Peyer's patch (tissue), 4 donors: ENCODE data around the gene EXOSC6. TPM values are rescaled to one million over a fixed set of nuclear protein-coding genes. Genes with fewer than 3 reads are reported as not detected.
"Not testable (repeated sequence)": the region's sequence is repeated elsewhere in the genome, so short reads cannot be mapped to it uniquely, and the experiment has no call there.

Experiments used
- DNase-seq, 3 donors: peaks; one replicate each; pipeline ENCODE4 v3.0.0-alpha.2; 2017 to 2019
- H3K27ac ChIP-seq, 4 donors: fragments of 200-600 bp; sonication (generic); one replicate each; pipeline ENCODE4 v1.5.1; 2016 to 2019
- H3K27me3 ChIP-seq, 2 donors: fragments of 200-600 bp; sonication (generic); one replicate each; pipeline ENCODE4 v1.5.1; 2019
- H3K36me3 ChIP-seq, 3 donors: fragments of 200-600 bp; sonication (generic); one replicate each; pipeline ENCODE4 v1.5.1; 2016 to 2019
- H3K4me1 ChIP-seq, 4 donors: fragments of 200-600 bp; sonication (generic); one replicate each; pipeline ENCODE4 v1.5.1; 2016 to 2019
- H3K4me3 ChIP-seq, 4 donors: fragments of 200-600 bp; sonication (generic); 1 replicate in 3 of 4; 2 replicates in 1 of 4; pipeline ENCODE4 v1.5.1; 2016 to 2019; ENCODE audit warnings: mild to moderate bottlenecking in 1 of 4
- H3K9me3 ChIP-seq, 4 donors: fragments of 200-600 bp; sonication (generic); one replicate each; pipeline ENCODE4 v1.5.1; 2016 to 2019; ENCODE audit warnings: mild to moderate bottlenecking in 1 of 4
- POLR2A ChIP-seq, 2 donors: fragments of 450-650 bp; IDR thresholded peaks; one replicate each; pipeline ENCODE4 v1.5.1; 2017; ENCODE audit warnings: antibody characterized with exemption in 2 of 2, mild to moderate bottlenecking in 2 of 2, moderate library complexity in 2 of 2
- total RNA-seq, 4 donors: library from RNA; depleted of rRNA; stranded (reverse); fragments of >200 nt; gene quantifications; one replicate each; pipeline ENCODE4 v1.1.0, GENCODE V29; 2016
- TF ChIP-seq, protein P1 (sequence below), 6 experiments: fragments of 450-650 bp in 4 of 6; fragments of 200-600 bp in 2 of 6; sonication (generic) in 1 of 6; IDR thresholded peaks; one replicate each; pipeline ENCODE4 v1.5.1; 2017 to 2019; ENCODE audit warnings: antibody characterized with exemption in 6 of 6, mild to moderate bottlenecking in 3 of 6, moderate library complexity in 1 of 6

Gene EXOSC6
- total RNA-seq, 4 donors from 2014 or later, result 15.7 to 33.4 (median 20.9) TPM

GRCh38 chr16:70252355-70252988 lies 732 bp upstream of the EXOSC6 start:
- H3K27me3 ChIP-seq, result no peaks in the 10 kb centered on the region
- DNase-seq, result no peak
- H3K27ac ChIP-seq, result peak overlapping the region in 2 of 4 donors; percentile 93 to 96
- no peak overlapping the region for H3K4me3 ChIP-seq
- peaks cover 0 to 21% (median 9%) of the 10 kb centered on the region in 4 donors for H3K4me1 ChIP-seq
- TF ChIP-seq POLR2A (IDR thresholded peaks at IDR 0.05), result no peak
- TF ChIP-seq, protein P1, sequence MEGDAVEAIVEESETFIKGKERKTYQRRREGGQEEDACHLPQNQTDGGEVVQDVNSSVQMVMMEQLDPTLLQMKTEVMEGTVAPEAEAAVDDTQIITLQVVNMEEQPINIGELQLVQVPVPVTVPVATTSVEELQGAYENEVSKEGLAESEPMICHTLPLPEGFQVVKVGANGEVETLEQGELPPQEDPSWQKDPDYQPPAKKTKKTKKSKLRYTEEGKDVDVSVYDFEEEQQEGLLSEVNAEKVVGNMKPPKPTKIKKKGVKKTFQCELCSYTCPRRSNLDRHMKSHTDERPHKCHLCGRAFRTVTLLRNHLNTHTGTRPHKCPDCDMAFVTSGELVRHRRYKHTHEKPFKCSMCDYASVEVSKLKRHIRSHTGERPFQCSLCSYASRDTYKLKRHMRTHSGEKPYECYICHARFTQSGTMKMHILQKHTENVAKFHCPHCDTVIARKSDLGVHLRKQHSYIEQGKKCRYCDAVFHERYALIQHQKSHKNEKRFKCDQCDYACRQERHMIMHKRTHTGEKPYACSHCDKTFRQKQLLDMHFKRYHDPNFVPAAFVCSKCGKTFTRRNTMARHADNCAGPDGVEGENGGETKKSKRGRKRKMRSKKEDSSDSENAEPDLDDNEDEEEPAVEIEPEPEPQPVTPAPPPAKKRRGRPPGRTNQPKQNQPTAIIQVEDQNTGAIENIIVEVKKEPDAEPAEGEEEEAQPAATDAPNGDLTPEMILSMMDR (IDR thresholded peaks at IDR 0.05), result peak in 3 of 6 experiments; percentile 4 to 19 (median 5)
- peaks cover 0 to 47% (median 0%) of the 10 kb centered on the region in 3 donors for H3K36me3 ChIP-seq
- H3K9me3 ChIP-seq, result no peaks in the 10 kb centered on the region

DNA sequence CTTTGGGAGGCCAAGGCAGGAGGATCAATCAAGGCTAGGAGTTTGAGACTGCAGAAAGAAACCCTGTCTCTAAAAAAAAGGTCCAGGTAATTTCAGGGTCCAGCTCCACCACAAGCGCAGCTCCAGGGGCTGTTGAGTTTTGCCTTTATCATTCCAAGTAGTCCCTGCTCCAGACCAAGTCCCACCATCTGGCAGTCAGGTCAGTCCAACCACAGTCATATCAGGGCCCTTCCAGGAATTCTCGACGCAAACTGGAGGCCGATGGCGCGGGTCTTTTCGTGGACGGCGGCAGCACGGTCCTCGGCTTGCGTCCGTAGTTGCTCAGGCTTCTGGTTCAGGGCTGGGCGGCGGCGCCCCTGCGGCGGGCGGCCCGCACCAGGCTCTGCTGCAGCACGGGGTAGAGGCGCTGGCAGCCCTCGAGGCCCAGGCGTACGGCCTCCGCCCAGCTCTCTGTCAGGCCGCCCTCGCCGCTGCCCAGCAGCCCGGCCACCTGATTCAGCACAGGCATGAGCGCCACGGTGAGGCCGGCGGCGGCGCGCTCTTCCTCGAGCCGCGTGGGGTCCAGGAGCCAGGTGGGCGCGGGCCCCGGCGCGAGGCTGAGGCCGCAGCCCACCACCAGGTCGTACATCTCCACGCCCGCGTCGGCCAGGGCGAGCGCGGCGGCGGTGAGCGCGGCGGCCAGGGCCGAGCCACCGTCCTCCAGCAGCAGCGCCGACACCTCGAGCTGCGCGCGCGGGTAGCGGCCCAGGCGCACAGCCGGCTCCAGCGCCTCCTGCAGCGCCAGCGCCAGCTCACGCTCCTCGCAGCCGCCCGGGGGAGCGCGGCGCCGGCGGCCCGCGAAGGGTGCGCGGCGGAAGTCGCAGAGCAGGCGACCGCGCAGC lies 752 bp downstream of the EXOSC6 start:
- Histone ChIP-seq H3K27me3 (no peaks in the 10 kb centered on the region), H3K27ac (peak overlapping the region; percentile 71 to 96 (median 92)), H3K36me3 (peaks cover 0 to 32% (median 0%) of the 10 kb centered on the region in 3 donors), H3K4me1 (peaks cover 0 to 21% (median 9%) of the 10 kb centered on the region in 4 donors), H3K9me3 (no peaks in the 10 kb centered on the region), H3K4me3 (peak overlapping the region; percentile 78 to 84 (median 78))
- TF ChIP-seq, protein P1 (IDR thresholded peaks at IDR 0.05), result peak in 2 of 6 experiments; percentile 21 to 42
- no peak for TF ChIP-seq POLR2A (IDR thresholded peaks at IDR 0.05)
- peak; percentile 24 to 74 (median 60) for DNase-seq

GRCh38 chr16:70249697-70250096 lies 2.0 kb downstream of the EXOSC6 start:
- not testable (repeated sequence) for H3K9me3 ChIP-seq, DNase-seq, H3K27me3 ChIP-seq, H3K27ac ChIP-seq
- H3K4me1 ChIP-seq, result peaks cover 0 to 21% (median 9%) of the 10 kb centered on the region in 4 donors
- peaks cover 0 to 21% (median 0%) of the 10 kb centered on the region in 3 donors for H3K36me3 ChIP-seq
- peak overlapping the region in 1 of 4 donors; percentile 78 for H3K4me3 ChIP-seq

DNA sequence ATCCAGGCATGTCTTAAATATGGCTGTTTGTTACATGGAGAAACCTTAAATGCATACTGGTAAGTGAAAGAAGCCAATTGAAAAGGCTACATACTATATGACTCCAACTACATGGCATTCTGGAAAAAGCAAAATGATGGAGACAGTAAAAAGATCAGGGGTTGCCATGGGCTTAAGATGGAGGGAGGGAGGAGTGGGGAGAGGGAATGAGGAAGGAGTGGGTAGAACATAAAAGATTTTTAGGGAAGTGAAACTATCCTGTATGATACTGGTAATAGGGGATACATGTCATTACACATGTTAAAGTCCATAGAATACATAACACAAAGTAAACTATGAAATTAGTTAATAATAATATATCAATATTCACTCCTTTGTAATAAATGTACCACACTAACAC lies 13.0 kb downstream of the EXOSC6 start:
- H3K4me3 ChIP-seq, DNase-seq, H3K4me1 ChIP-seq, H3K27me3 ChIP-seq, H3K9me3 ChIP-seq, H3K27ac ChIP-seq: not testable (repeated sequence)
- peaks cover 0 to 16% (median 0%) of the 10 kb centered on the region in 3 donors for H3K36me3 ChIP-seq

DNA sequence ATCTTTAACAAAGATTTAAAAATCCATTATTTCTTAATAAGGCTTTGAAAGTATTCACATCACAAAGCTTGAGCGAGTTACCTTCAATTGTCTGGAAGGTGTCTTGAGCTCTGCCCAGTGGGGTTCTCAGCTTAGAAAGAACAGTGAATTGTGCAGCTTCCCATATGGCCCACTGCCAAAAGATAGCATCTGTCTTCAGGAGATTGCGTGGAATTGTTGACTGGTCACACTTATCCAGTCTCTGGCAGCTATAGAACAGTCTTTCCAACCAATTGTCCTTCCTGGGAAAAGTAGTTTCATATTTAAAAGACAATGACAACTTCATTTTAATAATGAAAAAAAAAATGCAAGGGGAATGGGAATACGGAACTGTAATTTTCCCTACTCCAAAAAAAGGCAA lies 19.9 kb downstream of the EXOSC6 start:
- not testable (repeated sequence) for H3K27ac ChIP-seq, H3K4me1 ChIP-seq, H3K9me3 ChIP-seq, DNase-seq, H3K4me3 ChIP-seq, H3K27me3 ChIP-seq
- peaks cover 0 to 43% (median 0%) of the 10 kb centered on the region in 3 donors for H3K36me3 ChIP-seq

- not testable (repeated sequence) for H3K9me3 ChIP-seq, H3K27ac ChIP-seq, H3K4me1 ChIP-seq, DNase-seq, H3K4me3 ChIP-seq, H3K27me3 ChIP-seq
- H3K36me3 ChIP-seq, result peaks cover 0 to 39% (median 0%) of the 10 kb centered on the region in 3 donors
These were observed 25.7 kb downstream of the EXOSC6 start for GRCh38 chr16:70226024-70226423.

DNA sequence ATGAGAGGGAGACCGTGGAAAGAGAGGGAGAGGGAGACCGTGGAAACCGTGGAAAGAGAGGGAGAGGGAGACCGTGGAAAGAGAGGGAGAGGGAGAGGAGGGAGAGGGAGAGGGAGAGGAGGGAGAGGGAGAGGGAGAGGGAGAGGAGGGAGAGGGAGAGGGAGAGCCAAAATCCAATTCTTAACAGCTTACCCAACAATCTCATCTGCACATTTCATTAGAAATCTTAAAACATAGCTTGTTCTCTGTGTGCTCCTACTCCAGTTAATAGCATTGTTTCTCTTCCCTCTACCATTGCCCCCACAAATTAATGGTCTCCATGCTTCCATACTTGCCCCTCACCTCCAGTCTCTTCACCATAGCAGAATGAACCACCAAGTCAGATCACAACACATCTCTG lies 26.3 kb downstream of the EXOSC6 start:
- H3K4me1 ChIP-seq, H3K9me3 ChIP-seq, H3K27ac ChIP-seq, DNase-seq, H3K4me3 ChIP-seq, H3K27me3 ChIP-seq: not testable (repeated sequence)
- peaks cover 0 to 39% (median 0%) of the 10 kb centered on the region in 3 donors for H3K36me3 ChIP-seq

DNA sequence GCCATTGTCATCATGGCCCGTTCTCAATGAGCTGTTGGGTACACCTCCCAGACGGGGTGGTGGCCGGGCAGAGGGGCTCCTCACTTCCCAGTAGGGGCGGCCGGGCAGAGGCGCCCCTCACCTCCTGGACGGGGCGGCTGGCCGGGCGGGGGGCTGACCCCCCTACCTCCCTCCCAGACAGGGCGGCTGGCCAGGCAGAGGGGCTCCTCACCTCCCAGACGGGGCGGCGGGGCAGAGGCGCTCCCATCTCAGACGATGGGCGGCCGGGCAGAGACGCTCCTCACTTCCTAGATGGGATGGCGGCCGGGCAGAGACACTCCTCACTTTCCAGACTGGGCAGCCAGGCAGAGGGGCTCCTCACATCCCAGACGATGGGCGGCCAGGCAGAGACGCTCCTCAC lies 27.1 kb downstream of the EXOSC6 start:
- DNase-seq, H3K27me3 ChIP-seq: not testable (repeated sequence)
- H3K27ac ChIP-seq, result peak overlapping the region in 1 of 4 donors; percentile 30

GRCh38 chr16:70223971-70224513 lies 27.7 kb downstream of the EXOSC6 start:
- DNase-seq, H3K9me3 ChIP-seq, H3K4me3 ChIP-seq, H3K4me1 ChIP-seq, H3K27me3 ChIP-seq: not testable (repeated sequence)
- Histone ChIP-seq H3K36me3 (peaks cover 0 to 48% (median 0%) of the 10 kb centered on the region in 3 donors), H3K27ac (peak overlapping the region in 2 of 4 donors; percentile 60 to 63)

More for the DNA sequence above, 27.1 kb downstream of the EXOSC6 start:
- not testable (repeated sequence) for H3K4me3 ChIP-seq, H3K9me3 ChIP-seq, H3K4me1 ChIP-seq
- peaks cover 0 to 42% (median 0%) of the 10 kb centered on the region in 3 donors for H3K36me3 ChIP-seq

DNA sequence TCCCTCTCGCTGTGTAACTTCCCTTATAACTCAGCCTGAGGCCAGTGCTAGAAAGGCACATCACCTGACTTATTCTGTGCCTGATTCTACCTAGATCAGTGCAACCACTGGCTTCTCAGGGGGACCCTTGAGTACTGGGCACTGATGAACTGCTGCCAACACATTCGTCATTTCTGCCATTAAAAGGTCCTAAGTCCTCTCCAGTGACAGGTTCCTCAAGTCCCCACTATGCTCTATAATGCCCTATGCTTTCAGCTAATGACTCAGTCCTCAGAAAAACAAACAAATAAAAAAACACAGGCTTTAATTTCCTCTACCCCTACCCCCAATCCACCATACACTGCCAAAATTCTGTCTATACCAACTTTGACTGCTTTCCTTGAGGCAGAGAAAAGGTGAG lies 28.5 kb downstream of the EXOSC6 start:
- peak in 1 of 3 donors; percentile 55 for DNase-seq
- not testable (repeated sequence) for H3K27me3 ChIP-seq, H3K4me1 ChIP-seq, H3K4me3 ChIP-seq, H3K9me3 ChIP-seq
- Histone ChIP-seq H3K27ac (peak overlapping the region in 2 of 4 donors; percentile 60 to 63), H3K36me3 (peaks cover 0 to 41% (median 0%) of the 10 kb centered on the region in 3 donors)

GRCh38 chr16:70222574-70222973 lies 29.2 kb downstream of the EXOSC6 start:
- Histone ChIP-seq H3K36me3 (peaks cover 0 to 35% (median 0%) of the 10 kb centered on the region in 3 donors), H3K27ac (peak overlapping the region in 1 of 4 donors; percentile 43)
- H3K4me3 ChIP-seq, H3K4me1 ChIP-seq, H3K9me3 ChIP-seq, H3K27me3 ChIP-seq, DNase-seq: not testable (repeated sequence)

- H3K36me3 ChIP-seq, result peaks cover 0 to 19% (median 0%) of the 10 kb centered on the region in 3 donors
- H3K27ac ChIP-seq, H3K4me3 ChIP-seq, H3K9me3 ChIP-seq, DNase-seq, H3K27me3 ChIP-seq, H3K4me1 ChIP-seq: not testable (repeated sequence)
These were observed 33.2 kb downstream of the EXOSC6 start for GRCh38 chr16:70218586-70218985.
